HepG2 (cell line): ENCODE data around the gene TNFAIP2. TPM values are rescaled to one million over a fixed set of nuclear protein-coding genes. Genes with fewer than 3 reads are reported as not detected.

ENCODE experiments used
- AKAP8 ChIP-seq: sonication (generic); formaldehyde crosslinking; IDR thresholded peaks from 2 replicates; pipeline ENCODE4 v1.5.1; 2020; ENCODE audit warnings: mild to moderate bottlenecking, missing genetic modification reagents
- ARNT ChIP-seq: fragments of 450-650 bp; IDR thresholded peaks from 2 replicates; pipeline ENCODE4 v1.6.1; 2017
- CHD4 ChIP-seq: fragments of 200-600 bp; sonication (generic); IDR thresholded peaks from 2 replicates; pipeline ENCODE4 v1.7.0; 2017; ENCODE audit warnings: mild to moderate bottlenecking, low read length, borderline replicate concordance
- GTF2F1 ChIP-seq: fragments of 150-350 bp; IDR thresholded peaks from 2 replicates; pipeline ENCODE4 v1.6.1; 2014; ENCODE audit warnings: low read length
- NFE2L2 ChIP-seq: fragments of 150-350 bp; IDR thresholded peaks from 2 replicates; pipeline ENCODE4 v1.6.1; 2014; ENCODE audit warnings: low read length
- NFYC ChIP-seq: IDR thresholded peaks from 2 replicates; pipeline ENCODE4 v1.6.1; 2016; ENCODE audit warnings: missing genetic modification reagents, missing compliant biosample characterization
- NKX3-1 ChIP-seq: sonication (generic); formaldehyde crosslinking; IDR thresholded peaks from 2 replicates; pipeline ENCODE4 v1.5.0; 2020; ENCODE audit warnings: missing genetic modification reagents
- PHF8 ChIP-seq: sonication (generic); formaldehyde crosslinking; IDR thresholded peaks from 2 replicates; pipeline ENCODE4 v1.5.0; 2020; ENCODE audit warnings: missing genetic modification reagents
- POLR2AphosphoS5 ChIP-seq: IDR thresholded peaks from 2 replicates; pipeline ENCODE4 v1.6.1; 2012; ENCODE audit warnings: low read depth, low read length
- SALL1 ChIP-seq: sonication (generic); formaldehyde crosslinking; IDR thresholded peaks from 2 replicates; pipeline ENCODE4 v1.8.0; 2022; ENCODE audit warnings: mild to moderate bottlenecking, missing genetic modification reagents
- SP4 ChIP-seq: sonication (generic); formaldehyde crosslinking; IDR thresholded peaks from 2 replicates; pipeline ENCODE4 v1.8.1; 2023; ENCODE audit warnings: mild to moderate bottlenecking, missing genetic modification reagents
- TAF15 ChIP-seq: fragments of 200-400 bp; formaldehyde crosslinking; IDR thresholded peaks from one replicate; pipeline ENCODE4 v1.6.1; 2018; ENCODE audit warnings: mild to moderate bottlenecking, low read depth, low read length; ENCODE audit not compliant: poor library complexity, severe bottlenecking
- ZNF20 ChIP-seq: sonication (generic); formaldehyde crosslinking; IDR thresholded peaks from 2 replicates; pipeline ENCODE4 v1.4.0; 2020; ENCODE audit warnings: mild to moderate bottlenecking, moderate library complexity, missing genetic modification reagents
- ZNF205 ChIP-seq: IDR thresholded peaks from 2 replicates; pipeline ENCODE4 v1.6.1; 2018; ENCODE audit warnings: missing biosample characterization, missing genetic modification reagents
- ZNF343 ChIP-seq: sonication (generic); formaldehyde crosslinking; IDR thresholded peaks from 2 replicates; pipeline ENCODE4 v1.4.0; 2020; ENCODE audit warnings: mild to moderate bottlenecking, missing genetic modification reagents
- ZNF501 ChIP-seq: sonication (generic); formaldehyde crosslinking; IDR thresholded peaks from 2 replicates; pipeline ENCODE4 v1.5.1; 2020; ENCODE audit warnings: mild to moderate bottlenecking, moderate library complexity, missing genetic modification reagents
- ZNF687 ChIP-seq: sonication (generic); formaldehyde crosslinking; IDR thresholded peaks from 2 replicates; pipeline ENCODE4 v1.5.1; 2020; ENCODE audit warnings: mild to moderate bottlenecking, missing genetic modification reagents, moderate library complexity
- ZNF7 ChIP-seq: IDR thresholded peaks from 2 replicates; pipeline ENCODE4 v1.6.1; 2016; ENCODE audit warnings: missing biosample characterization, missing genetic modification reagents
- ZNF709 ChIP-seq: sonication (generic); formaldehyde crosslinking; IDR thresholded peaks from 2 replicates; pipeline ENCODE4 v1.5.0; 2020; ENCODE audit warnings: mild to moderate bottlenecking, missing genetic modification reagents
- ZNF782 ChIP-seq: sonication (generic); formaldehyde crosslinking; IDR thresholded peaks from 2 replicates; pipeline ENCODE4 v1.4.0; 2020; ENCODE audit warnings: missing genetic modification reagents, mild to moderate bottlenecking, borderline replicate concordance
- ZUFSP ChIP-seq: sonication (generic); formaldehyde crosslinking; IDR thresholded peaks from 2 replicates; pipeline ENCODE4 v1.9.0; 2021; ENCODE audit warnings: missing genetic modification reagents, mild to moderate bottlenecking, borderline replicate concordance
- polyA plus RNA-seq, 8 experiments: library from polyadenylated mRNA; depleted of rRNA in 3 of 8; stranded (reverse) in 7 of 8; unstranded in 1 of 8; fragments of >200 nt; fragmentation: Illumina TruSeq in 4 of 8; extraction: Trizol in 4 of 8; gene quantifications; 2 replicates each; pipeline versions ENCODE4 v1.2.1 to v1.2.3, GENCODE V29; 2011 to 2016; ENCODE audit warnings: low read depth in 4 of 8, missing spikeins in 1 of 8, mixed read lengths in 1 of 8; ENCODE audit not compliant: insufficient read depth in 1 of 8
- total RNA-seq, 5 experiments: library from RNA; depleted of rRNA; stranded (reverse); fragments of >200 nt; fragmentation: Illumina TruSeq; extraction: Trizol; gene quantifications; 2 replicates each; pipeline ENCODE4 v1.2.3, GENCODE V29; 2016; ENCODE audit warnings: low read depth in 1 of 5
- TF ChIP-seq, protein P1 (sequence below): sonication (generic); formaldehyde crosslinking; IDR thresholded peaks from 2 replicates; pipeline ENCODE4 v1.4.0; 2020; ENCODE audit warnings: missing genetic modification reagents
- TF ChIP-seq, protein P2 (sequence below): sonication (generic); IDR thresholded peaks from 2 replicates; pipeline ENCODE4 v1.6.1; 2016; ENCODE audit warnings: low read depth, borderline replicate concordance

TNFAIP2 gene
- total and polyA plus RNA-seq, 2 of the 13 experiments (the other 11 are each of a cell fraction or from before 2014, with no cell fraction given): 0.46 to 1.5 TPM

- TF ChIP-seq, protein P1, sequence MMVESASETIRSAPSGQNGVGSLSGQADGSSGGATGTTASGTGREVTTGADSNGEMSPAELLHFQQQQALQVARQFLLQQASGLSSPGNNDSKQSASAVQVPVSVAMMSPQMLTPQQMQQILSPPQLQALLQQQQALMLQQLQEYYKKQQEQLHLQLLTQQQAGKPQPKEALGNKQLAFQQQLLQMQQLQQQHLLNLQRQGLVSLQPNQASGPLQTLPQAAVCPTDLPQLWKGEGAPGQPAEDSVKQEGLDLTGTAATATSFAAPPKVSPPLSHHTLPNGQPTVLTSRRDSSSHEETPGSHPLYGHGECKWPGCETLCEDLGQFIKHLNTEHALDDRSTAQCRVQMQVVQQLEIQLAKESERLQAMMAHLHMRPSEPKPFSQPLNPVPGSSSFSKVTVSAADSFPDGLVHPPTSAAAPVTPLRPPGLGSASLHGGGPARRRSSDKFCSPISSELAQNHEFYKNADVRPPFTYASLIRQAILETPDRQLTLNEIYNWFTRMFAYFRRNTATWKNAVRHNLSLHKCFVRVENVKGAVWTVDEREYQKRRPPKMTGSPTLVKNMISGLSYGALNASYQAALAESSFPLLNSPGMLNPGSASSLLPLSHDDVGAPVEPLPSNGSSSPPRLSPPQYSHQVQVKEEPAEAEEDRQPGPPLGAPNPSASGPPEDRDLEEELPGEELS (CRISPR knock-in tag): no peak
- TF ChIP-seq, protein P2, sequence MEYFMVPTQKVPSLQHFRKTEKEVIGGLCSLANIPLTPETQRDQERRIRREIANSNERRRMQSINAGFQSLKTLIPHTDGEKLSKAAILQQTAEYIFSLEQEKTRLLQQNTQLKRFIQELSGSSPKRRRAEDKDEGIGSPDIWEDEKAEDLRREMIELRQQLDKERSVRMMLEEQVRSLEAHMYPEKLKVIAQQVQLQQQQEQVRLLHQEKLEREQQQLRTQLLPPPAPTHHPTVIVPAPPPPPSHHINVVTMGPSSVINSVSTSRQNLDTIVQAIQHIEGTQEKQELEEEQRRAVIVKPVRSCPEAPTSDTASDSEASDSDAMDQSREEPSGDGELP: peak; percentile 48; the same call in 1 of the 2 replicates
- no peak for TF ChIP-seq NFYC
- no peak for TF ChIP-seq ZNF20 (CRISPR knock-in tag)
- 0 out of 2 replicates have a peak, but pooled peaks have one; percentile 2 for TF ChIP-seq ZNF501
- no peak for TF ChIP-seq TAF15
- 0 out of 2 replicates have a peak, but pooled peaks have one; percentile 36 for TF ChIP-seq SP4 (CRISPR knock-in tag)
- 0 out of 2 replicates have a peak, but pooled peaks have one; percentile 2 for TF ChIP-seq SALL1 (CRISPR knock-in tag)
- no peak for TF ChIP-seq ZUFSP (CRISPR knock-in tag)
- peak; percentile 79; the same call in 1 of the 2 replicates for TF ChIP-seq AKAP8 (CRISPR knock-in tag)
- peak; percentile 27; the same call in 1 of the 2 replicates for TF ChIP-seq POLR2AphosphoS5
- no peak for TF ChIP-seq NFE2L2
- no peak for TF ChIP-seq ZNF7 (CRISPR knock-in tag)
- no peak for TF ChIP-seq ZNF343
- TF ChIP-seq CHD4: no peak
- TF ChIP-seq ZNF205 (CRISPR knock-in tag): no peak
- TF ChIP-seq ARNT: no peak
- TF ChIP-seq PHF8 (CRISPR knock-in tag): 0 out of 2 replicates have a peak, but pooled peaks have one; percentile 20
- no peak for TF ChIP-seq ZNF782 (CRISPR knock-in tag)
- TF ChIP-seq GTF2F1: no peak
- TF ChIP-seq ZNF687 (CRISPR knock-in tag): peak; percentile 78
- TF ChIP-seq ZNF709 (CRISPR knock-in tag): no peak
- no peak for TF ChIP-seq NKX3-1
Observed at GRCh38 chr14:103101257-103101962, 21.9 kb upstream of the TNFAIP2 start (continued).
